Osteoblast (primary cell): ENCODE measurements around the gene PHOSPHO1. TPM values are rescaled to one million over a fixed set of nuclear protein-coding genes. Genes with fewer than 3 reads are reported as not detected.

Experiments used
- DNase-seq: peaks from one replicate; pipeline ENCODE4 v3.0.0; 2011; ENCODE audit warnings: low spot score, mixed read lengths; ENCODE audit not compliant: insufficient read length; ENCODE audit errors: missing footprints
- H2AFZ ChIP-seq: 2 replicates; pipeline ENCODE4 v1.6.0; 2011; ENCODE audit warnings: mild to moderate bottlenecking, low read length
- H3K27ac ChIP-seq: 2 replicates; pipeline ENCODE4 v1.5.1; 2011; ENCODE audit warnings: mild to moderate bottlenecking, low read depth, low read length, moderate library complexity
- H3K27me3 ChIP-seq: 2 replicates; pipeline ENCODE4 v1.6.0; 2012; ENCODE audit warnings: mild to moderate bottlenecking, control low read depth, inconsistent platforms, low read length, moderate library complexity; ENCODE audit not compliant: insufficient read depth
- H3K36me3 ChIP-seq: 2 replicates; pipeline ENCODE4 v1.5.1; 2011; ENCODE audit warnings: mild to moderate bottlenecking, low read length, control low read depth, moderate library complexity; ENCODE audit not compliant: insufficient read depth
- H3K4me1 ChIP-seq: 2 replicates; pipeline ENCODE4 v1.5.1; 2011; ENCODE audit warnings: mild to moderate bottlenecking, low read length, control low read depth, moderate library complexity; ENCODE audit not compliant: insufficient read depth
- H3K4me2 ChIP-seq: 2 replicates; pipeline ENCODE4 v1.6.0; 2011; ENCODE audit warnings: mild to moderate bottlenecking, low read length; ENCODE audit not compliant: insufficient read depth
- H3K4me3 ChIP-seq: fragments of 200-600 bp; sonication (generic); 3 replicates; pipeline ENCODE4 v1.5.1; 2012; ENCODE audit warnings: mild to moderate bottlenecking, low read length, inconsistent platforms; ENCODE audit not compliant: insufficient read depth
- H3K79me2 ChIP-seq: 2 replicates; pipeline ENCODE4 v1.6.0; 2012; ENCODE audit warnings: mild to moderate bottlenecking, low read length, control low read depth, inconsistent platforms; ENCODE audit not compliant: insufficient read depth
- H3K9me3 ChIP-seq: 2 replicates; pipeline ENCODE4 v1.5.1; 2011; ENCODE audit warnings: low read depth, low read length, control low read depth
- H4K20me1 ChIP-seq: 2 replicates; pipeline ENCODE4 v1.6.0; 2012; ENCODE audit warnings: mild to moderate bottlenecking, low read length, control low read depth; ENCODE audit not compliant: insufficient read depth
- total RNA-seq: library from RNA; depleted of rRNA; stranded (reverse); fragments of >200 nt; gene quantifications from 2 replicates; pipeline ENCODE4 v1.2.3, GENCODE V29; 2012
- TF ChIP-seq, protein P1 (sequence below): IDR thresholded peaks from 2 replicates; pipeline ENCODE4 v1.5.1; 2011; ENCODE audit warnings: mild to moderate bottlenecking, low read depth, low read length, moderate library complexity; ENCODE audit errors: extremely low read depth

The PHOSPHO1 gene
- total RNA-seq, 1 donor: 0.36 TPM

DNA sequence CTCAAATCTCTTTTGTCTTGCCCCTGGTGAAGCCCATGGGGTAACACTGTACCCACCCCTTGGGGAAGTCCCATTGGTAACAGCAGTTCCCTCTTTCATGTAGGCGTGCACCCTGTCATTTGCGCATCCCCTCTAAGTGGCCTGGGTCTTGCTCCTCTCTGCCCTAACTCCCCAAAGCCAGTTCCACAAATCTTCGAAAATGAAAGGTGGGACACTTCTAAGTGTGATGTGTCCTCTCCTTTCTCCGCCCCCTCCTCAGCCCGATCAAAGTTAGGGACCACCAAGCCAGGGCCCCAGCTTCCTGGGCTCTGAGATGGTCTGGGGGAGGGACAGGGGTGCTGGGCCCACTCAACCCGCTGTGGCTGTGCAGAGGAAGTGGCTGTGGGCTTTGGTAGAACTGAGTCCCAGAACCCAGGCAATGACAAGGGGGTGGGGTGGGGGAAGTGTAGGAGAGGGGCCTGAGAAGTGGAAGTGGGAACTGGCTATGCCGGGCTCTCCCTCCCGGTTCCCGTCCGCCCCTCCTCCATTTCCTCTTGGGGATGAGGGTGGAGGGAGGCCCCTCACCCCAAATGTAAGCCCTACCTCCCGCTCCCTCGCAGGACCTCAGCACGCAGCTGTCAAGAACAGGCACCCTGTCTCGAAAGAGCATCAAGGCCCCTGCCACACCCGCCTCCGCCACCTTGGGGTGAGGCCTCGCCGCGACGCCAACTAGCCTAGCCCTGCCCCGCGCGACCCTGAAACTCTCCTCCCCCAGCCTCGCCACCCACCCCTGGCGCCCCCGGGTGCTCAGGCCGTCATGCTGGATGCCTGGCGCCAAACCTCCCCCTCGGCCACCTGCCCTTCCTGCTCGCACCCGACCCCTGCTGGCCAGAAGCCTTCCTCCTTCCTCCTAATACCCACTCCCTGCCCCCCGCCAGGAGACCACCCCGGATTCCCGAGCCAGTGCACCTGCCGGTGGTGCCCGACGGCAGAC is 11.4 kb downstream of the PHOSPHO1 start:
- TF ChIP-seq, protein P1, sequence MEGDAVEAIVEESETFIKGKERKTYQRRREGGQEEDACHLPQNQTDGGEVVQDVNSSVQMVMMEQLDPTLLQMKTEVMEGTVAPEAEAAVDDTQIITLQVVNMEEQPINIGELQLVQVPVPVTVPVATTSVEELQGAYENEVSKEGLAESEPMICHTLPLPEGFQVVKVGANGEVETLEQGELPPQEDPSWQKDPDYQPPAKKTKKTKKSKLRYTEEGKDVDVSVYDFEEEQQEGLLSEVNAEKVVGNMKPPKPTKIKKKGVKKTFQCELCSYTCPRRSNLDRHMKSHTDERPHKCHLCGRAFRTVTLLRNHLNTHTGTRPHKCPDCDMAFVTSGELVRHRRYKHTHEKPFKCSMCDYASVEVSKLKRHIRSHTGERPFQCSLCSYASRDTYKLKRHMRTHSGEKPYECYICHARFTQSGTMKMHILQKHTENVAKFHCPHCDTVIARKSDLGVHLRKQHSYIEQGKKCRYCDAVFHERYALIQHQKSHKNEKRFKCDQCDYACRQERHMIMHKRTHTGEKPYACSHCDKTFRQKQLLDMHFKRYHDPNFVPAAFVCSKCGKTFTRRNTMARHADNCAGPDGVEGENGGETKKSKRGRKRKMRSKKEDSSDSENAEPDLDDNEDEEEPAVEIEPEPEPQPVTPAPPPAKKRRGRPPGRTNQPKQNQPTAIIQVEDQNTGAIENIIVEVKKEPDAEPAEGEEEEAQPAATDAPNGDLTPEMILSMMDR: peak; percentile 13
- Histone ChIP-seq H3K27ac (no peak overlapping the region), H3K27me3 (peaks cover 21% of the 10 kb centered on the region), H3K4me1 (no peaks in the 10 kb centered on the region), H3K4me3 (no peak overlapping the region), H3K9me3 (no peaks in the 10 kb centered on the region), H3K36me3 (no peaks in the 10 kb centered on the region), H3K4me2 (no peak overlapping the region), H4K20me1 (no peaks in the 10 kb centered on the region), H3K79me2 (no peaks in the 10 kb centered on the region), H2AFZ (no peak overlapping the region)
- DNase-seq: peak; percentile 89

DNA sequence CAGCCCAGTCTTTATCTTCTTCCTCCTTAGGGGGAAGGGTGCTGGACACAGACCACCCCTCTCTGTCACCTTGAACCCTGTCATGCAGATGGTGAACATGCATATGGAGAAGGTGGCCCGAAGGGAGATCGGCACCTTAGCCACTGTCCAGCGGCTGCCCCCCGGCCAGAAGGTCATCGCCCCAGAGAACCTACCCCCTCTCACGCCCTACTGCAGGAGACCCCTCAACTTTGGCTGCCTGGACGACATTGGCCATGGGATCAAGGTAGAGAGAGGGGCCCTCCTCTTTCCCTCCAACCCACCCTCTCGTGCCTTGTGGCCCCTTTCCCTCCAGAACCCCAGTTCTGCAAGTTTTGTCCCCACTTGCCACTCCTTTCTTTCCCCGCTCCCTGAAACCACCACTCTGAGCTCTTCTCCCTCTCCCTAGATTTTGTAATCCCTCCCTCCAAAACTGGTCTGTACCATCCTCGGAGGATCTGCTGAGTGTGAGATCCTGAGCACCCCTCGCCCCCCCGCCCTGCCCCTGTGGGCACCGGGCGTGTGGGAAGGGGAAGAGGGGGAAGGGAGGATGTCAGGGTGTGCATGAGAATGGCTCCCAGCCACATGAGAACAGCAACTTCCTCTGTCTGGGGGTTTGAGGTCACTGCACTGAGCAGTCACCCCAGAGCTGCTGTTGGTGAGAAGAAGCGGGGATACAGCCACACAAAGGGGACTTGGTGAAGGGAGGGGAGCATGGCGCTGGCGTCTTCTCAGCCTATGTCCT is 12.8 kb downstream of the PHOSPHO1 start:
- Histone ChIP-seq H2AFZ (no peak overlapping the region), H3K9me3 (no peaks in the 10 kb centered on the region), H3K4me1 (no peaks in the 10 kb centered on the region), H3K27me3 (peaks cover 8% of the 10 kb centered on the region), H3K79me2 (no peaks in the 10 kb centered on the region), H3K27ac (no peak overlapping the region), H3K4me3 (no peak overlapping the region), H3K4me2 (no peak overlapping the region), H3K36me3 (no peaks in the 10 kb centered on the region), H4K20me1 (no peaks in the 10 kb centered on the region)
- DNase-seq: peak; percentile 82
- TF ChIP-seq, protein P1: no peak

DNA sequence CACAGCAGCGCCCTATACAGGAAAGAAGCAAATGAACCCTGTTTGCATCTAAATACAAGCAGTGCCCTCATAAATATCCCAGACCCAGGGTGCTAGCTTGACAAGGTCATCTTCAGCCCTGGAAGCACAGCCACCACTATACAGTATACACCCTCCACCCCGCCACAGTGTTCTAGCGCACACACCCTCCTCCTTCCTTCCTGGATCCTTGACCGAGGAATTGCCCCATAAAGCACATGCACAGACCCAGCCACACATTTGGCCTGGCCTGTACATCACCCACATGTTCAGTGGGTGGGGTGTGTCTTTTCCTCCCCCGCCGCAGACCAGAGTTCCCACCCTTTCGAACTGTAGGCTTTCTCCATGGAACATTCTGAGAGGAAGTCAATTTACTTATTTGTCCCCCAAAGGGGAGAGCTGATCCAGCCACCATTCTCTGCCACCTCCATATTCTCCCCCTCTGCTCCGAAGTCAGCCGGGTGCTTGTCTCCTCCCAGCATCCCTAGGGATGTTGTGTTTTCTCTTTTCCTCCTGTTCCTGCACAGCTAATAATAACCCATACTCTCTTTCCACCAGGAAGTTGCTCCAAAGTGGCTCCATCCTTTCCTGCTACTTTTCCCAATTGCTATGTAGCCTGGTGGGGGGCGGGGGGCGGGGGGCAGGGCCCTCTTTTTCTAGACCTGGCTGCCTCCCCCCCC is 13.5 kb downstream of the PHOSPHO1 start:
- Histone ChIP-seq H3K27me3 (peaks cover 4% of the 10 kb centered on the region), H3K36me3 (no peaks in the 10 kb centered on the region), H3K9me3 (no peaks in the 10 kb centered on the region), H3K79me2 (no peaks in the 10 kb centered on the region), H3K4me3 (no peak overlapping the region), H3K27ac (no peak overlapping the region), H2AFZ (no peak overlapping the region), H4K20me1 (no peaks in the 10 kb centered on the region), H3K4me1 (no peaks in the 10 kb centered on the region), H3K4me2 (no peak overlapping the region)
- TF ChIP-seq, protein P1: no peak
- peak; percentile 90 for DNase-seq
